Loucy (cell line): Measurements from ENCODE around the gene TAF3.
A peak's percentile ranks its signal among the peaks of the same experiment; 100 is the strongest.

ENCODE experiments used
- H2AFZ ChIP-seq: fragments of 200-600 bp; sonication (generic); 2 replicates; pipeline ENCODE4 v1.6.0; 2016; ENCODE audit warnings: antibody characterized with exemption, mild to moderate bottlenecking, low read length, moderate library complexity
- H3F3A ChIP-seq: fragments of 200-600 bp; 2 replicates; pipeline ENCODE4 v1.6.0; 2016; ENCODE audit warnings: antibody characterized with exemption, low read depth, mild to moderate bottlenecking
- H3K27me3 ChIP-seq: fragments of 200-600 bp; sonication (generic); 2 replicates; pipeline ENCODE4 v1.6.1; 2014; ENCODE audit warnings: low read length, mild to moderate bottlenecking; ENCODE audit not compliant: insufficient read depth, poor library complexity, severe bottlenecking
- H3K36me3 ChIP-seq: fragments of 200-600 bp; sonication (generic); 2 replicates; pipeline ENCODE4 v1.6.1; 2016; ENCODE audit warnings: low read length; ENCODE audit not compliant: insufficient read depth
- H3K4me1 ChIP-seq: fragments of 200-600 bp; sonication (generic); 2 replicates; pipeline ENCODE4 v1.5.1; 2014; ENCODE audit warnings: low read length, mild to moderate bottlenecking; ENCODE audit not compliant: insufficient read depth, poor library complexity, severe bottlenecking
- H3K4me2 ChIP-seq: fragments of 200-600 bp; sonication (generic); 2 replicates; pipeline ENCODE4 v1.6.0; 2014; ENCODE audit warnings: antibody characterized with exemption, low read length, low read depth, mild to moderate bottlenecking; ENCODE audit not compliant: poor library complexity, severe bottlenecking
- H3K4me3 ChIP-seq: fragments of 200-600 bp; sonication (generic); 2 replicates; pipeline ENCODE4 v1.5.1; 2014; ENCODE audit warnings: low read length, mild to moderate bottlenecking, mixed read lengths; ENCODE audit not compliant: poor library complexity, severe bottlenecking
- H3K79me2 ChIP-seq: fragments of 200-600 bp; sonication (generic); 2 replicates; pipeline ENCODE4 v1.6.1; 2014; ENCODE audit warnings: low read length; ENCODE audit not compliant: insufficient read depth
- H3K9ac ChIP-seq: fragments of 200-600 bp; sonication (generic); 2 replicates; pipeline ENCODE4 v1.6.0; 2014; ENCODE audit warnings: mild to moderate bottlenecking, low read depth, low read length, moderate library complexity; ENCODE audit not compliant: poor library complexity, severe bottlenecking
- H3K9me2 ChIP-seq: fragments of 200-600 bp; sonication (generic); replicated peaks from 2 replicates; pipeline ENCODE4 v1.6.1; 2016; ENCODE audit warnings: low read depth, low read length, mixed read lengths
- H3K9me3 ChIP-seq: fragments of 200-600 bp; sonication (generic); 2 replicates; pipeline ENCODE4 v1.6.1; 2014; ENCODE audit warnings: mild to moderate bottlenecking, antibody characterized with exemption, low read length, low read depth; ENCODE audit not compliant: insufficient read depth
- H4K20me1 ChIP-seq: fragments of 200-600 bp; sonication (generic); 2 replicates; pipeline ENCODE4 v1.6.0; 2014; ENCODE audit warnings: antibody characterized with exemption, low read length, mild to moderate bottlenecking; ENCODE audit not compliant: insufficient read depth, poor library complexity, severe bottlenecking
- CTCF ChIP-seq: fragments of 200-600 bp; sonication (generic); conservative IDR thresholded peaks from 2 replicates; pipeline ENCODE4 v1.5.1; 2014; ENCODE audit warnings: mild to moderate bottlenecking, antibody characterized with exemption, low read length
- EZH2phosphoT487 ChIP-seq: fragments of 200-600 bp; IDR thresholded peaks from 2 replicates; pipeline ENCODE4 v1.6.1; 2018; ENCODE audit warnings: antibody characterized with exemption, mild to moderate bottlenecking, moderate library complexity, borderline replicate concordance

Gene TAF3

GRCh38 chr10:8043569-8044306 lies 225.4 kb downstream of the TAF3 start:
- Histone ChIP-seq H3K4me3 (no peak overlapping the region), H3K79me2 (no peaks in the 10 kb centered on the region), H3K9me3 (no peaks in the 10 kb centered on the region), H3K9ac (no peak overlapping the region), H3K4me1 (peaks cover 30% of the 10 kb centered on the region), H2AFZ (no peak overlapping the region), H3K36me3 (no peaks in the 10 kb centered on the region), H3K4me2 (no peak overlapping the region), H4K20me1 (no peaks in the 10 kb centered on the region), H3K27me3 (peaks cover 14% of the 10 kb centered on the region), H3F3A (no peaks in the 10 kb centered on the region), H3K9me2 (no peaks in the 10 kb centered on the region)
- TF ChIP-seq CTCF (no peak), EZH2phosphoT487 (no peak)

- Histone ChIP-seq H3K4me3 (no peak overlapping the region), H3K9me2 (no peaks in the 10 kb centered on the region), H3K27me3 (peaks cover 14% of the 10 kb centered on the region), H3F3A (no peaks in the 10 kb centered on the region), H3K9ac (no peak overlapping the region), H3K9me3 (no peaks in the 10 kb centered on the region), H3K79me2 (no peaks in the 10 kb centered on the region), H3K36me3 (no peaks in the 10 kb centered on the region), H4K20me1 (no peaks in the 10 kb centered on the region), H2AFZ (no peak overlapping the region), H3K4me2 (no peak overlapping the region), H3K4me1 (peaks cover 35% of the 10 kb centered on the region)
- TF ChIP-seq EZH2phosphoT487 (no peak), CTCF (no peak)
These were observed 226.1 kb downstream of the TAF3 start for GRCh38 chr10:8044331-8044907.

GRCh38 chr10:8044908-8045725 lies 226.8 kb downstream of the TAF3 start:
- H3K36me3 ChIP-seq: no peaks in the 10 kb centered on the region
- no peak overlapping the region for H3K4me2 ChIP-seq
- no peaks in the 10 kb centered on the region for H3K9me2 ChIP-seq

More at GRCh38 chr10:8044908-8045725, 226.8 kb downstream of the TAF3 start:
- TF ChIP-seq CTCF (no peak), EZH2phosphoT487 (no peak)
- no peaks in the 10 kb centered on the region for H3F3A ChIP-seq
- peaks cover 35% of the 10 kb centered on the region for H3K4me1 ChIP-seq
- H3K9me3 ChIP-seq: no peaks in the 10 kb centered on the region
- H3K4me3 ChIP-seq: no peak overlapping the region
- H3K79me2 ChIP-seq: no peaks in the 10 kb centered on the region
- H3K27me3 ChIP-seq: peaks cover 14% of the 10 kb centered on the region
- H3K9ac ChIP-seq: no peak overlapping the region
- peak overlapping the region; percentile 41 for H2AFZ ChIP-seq
- H4K20me1 ChIP-seq: no peaks in the 10 kb centered on the region
